DMS79 treated with DMSO at 0.1 percent for 48 hours (cell line): ENCODE results near the gene CDC42EP3.

ENCODE experiments used
- DNase-seq: peaks from one replicate; lab custom pipeline; 2025; lab: John Stamatoyannopoulos, UW

The CDC42EP3 gene

GRCh38 chr2:37636381-37637066 lies 34.9 kb downstream of the CDC42EP3 start:
- no peak for DNase-seq

- DNase-seq: no peak
Measured at GRCh38 chr2:37635504-37636380, 35.7 kb downstream of the CDC42EP3 start.

GRCh38 chr2:37634914-37635503 lies 36.4 kb downstream of the CDC42EP3 start:
- DNase-seq: no peak

- DNase-seq: no peak
Measured at GRCh38 chr2:37633845-37634244, 37.6 kb downstream of the CDC42EP3 start.

GRCh38 chr2:37633234-37633633 lies 38.2 kb downstream of the CDC42EP3 start:
- DNase-seq: no peak

GRCh38 chr2:37632310-37632709 lies 39.1 kb downstream of the CDC42EP3 start:
- no peak for DNase-seq

- peak; percentile 92 for DNase-seq
Measured at GRCh38 chr2:37631698-37632097, 39.7 kb downstream of the CDC42EP3 start.

- DNase-seq: peak; percentile 84
Measured at GRCh38 chr2:37631292-37631691, 40.1 kb downstream of the CDC42EP3 start.

- DNase-seq: no peak
Measured at GRCh38 chr2:37630776-37631175, 40.7 kb downstream of the CDC42EP3 start.

- no peak for DNase-seq
Measured at GRCh38 chr2:37630301-37630700, 41.1 kb downstream of the CDC42EP3 start.

- no peak for DNase-seq
Measured at GRCh38 chr2:37629529-37629928, 41.9 kb downstream of the CDC42EP3 start.

- DNase-seq: no peak
Measured at GRCh38 chr2:37627710-37628109, 43.7 kb downstream of the CDC42EP3 start.

- peak; percentile 89 for DNase-seq
Measured at GRCh38 chr2:37625796-37626571, 45.5 kb downstream of the CDC42EP3 start.

- DNase-seq: peak; percentile 48
Measured at GRCh38 chr2:37625156-37625555, 46.3 kb downstream of the CDC42EP3 start.

GRCh38 chr2:37623971-37624900 lies 47.2 kb downstream of the CDC42EP3 start:
- DNase-seq: peak; percentile 88

- no peak for DNase-seq
Measured at GRCh38 chr2:37623406-37623805, 48.0 kb downstream of the CDC42EP3 start.

- DNase-seq: no peak
Measured at GRCh38 chr2:37622450-37623100, 48.9 kb downstream of the CDC42EP3 start.

- no peak for DNase-seq
Measured at GRCh38 chr2:37621199-37621598, 50.2 kb downstream of the CDC42EP3 start.

GRCh38 chr2:37619959-37620300 lies 51.5 kb downstream of the CDC42EP3 start:
- no peak for DNase-seq

- no peak for DNase-seq
Measured at GRCh38 chr2:37619230-37619958, 52.0 kb downstream of the CDC42EP3 start.
